HG03039 (cell line): ENCODE data around the gene TMEM132C.

Experiments used
- ATAC-seq: cut with Tn5 transposase; IDR thresholded peaks from one replicate; pipeline ENCODE4 v1.9.1; 2021; ENCODE audit warnings: mild to moderate bottlenecking, moderate library complexity; ENCODE audit not compliant: unreplicated experiment

The TMEM132C gene

DNA sequence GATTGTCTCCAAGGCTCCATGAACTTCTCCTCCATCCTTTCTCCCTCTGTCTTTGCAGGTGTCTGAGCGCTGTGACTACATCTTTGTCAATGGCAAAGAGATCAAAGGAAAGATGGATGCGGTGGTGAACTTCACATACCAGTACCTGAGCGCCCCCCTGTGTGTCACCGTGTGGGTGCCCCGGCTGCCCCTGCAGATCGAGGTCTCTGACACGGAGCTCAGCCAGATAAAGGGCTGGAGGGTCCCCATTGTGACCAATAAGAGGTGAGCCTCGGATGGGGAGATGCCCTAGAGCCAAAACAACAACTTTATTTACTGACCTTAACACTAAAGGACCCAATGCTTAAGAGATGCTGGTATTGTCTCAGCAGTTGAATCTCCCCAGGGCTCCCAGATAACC, 426.8 kb downstream of the TMEM132C start:
- no peak for ATAC-seq

DNA sequence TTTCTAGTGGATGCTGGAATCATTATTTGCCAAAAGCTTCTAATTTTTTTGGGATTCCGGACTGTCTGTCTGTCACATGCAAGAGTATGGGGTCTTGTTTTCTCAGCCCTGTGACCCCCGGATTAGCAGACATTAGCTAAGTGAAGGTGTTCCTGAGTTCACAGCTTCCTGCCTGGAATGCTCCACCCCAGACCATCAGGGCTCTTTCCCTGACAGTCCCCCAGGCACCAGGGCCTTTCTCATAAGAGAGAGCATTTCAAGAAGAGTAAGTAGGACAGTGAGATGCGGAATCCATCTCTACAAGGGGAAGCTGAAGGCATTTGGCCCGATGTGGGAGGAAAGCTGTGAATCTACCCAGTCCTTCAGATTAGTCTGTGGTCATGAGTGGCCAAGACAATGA, 427.5 kb downstream of the TMEM132C start:
- ATAC-seq, result no peak

DNA sequence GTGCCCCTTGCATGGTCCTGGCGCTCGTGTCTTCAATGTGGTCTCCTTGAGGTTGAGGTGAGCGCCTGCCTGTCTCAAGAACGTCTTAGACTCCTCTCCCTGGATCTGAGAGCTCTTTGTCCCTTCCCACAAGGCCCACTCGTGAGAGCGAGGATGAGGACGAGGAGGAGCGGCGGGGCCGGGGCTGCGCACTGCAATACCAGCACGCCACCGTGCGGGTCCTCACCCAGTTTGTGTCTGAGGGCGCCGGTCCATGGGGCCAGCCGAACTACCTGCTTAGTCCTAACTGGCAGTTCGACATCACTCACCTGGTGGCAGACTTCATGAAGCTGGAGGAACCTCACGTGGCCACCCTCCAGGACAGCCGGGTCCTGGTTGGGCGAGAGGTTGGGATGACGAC, 428.7 kb downstream of the TMEM132C start:
- ATAC-seq, result no peak

DNA sequence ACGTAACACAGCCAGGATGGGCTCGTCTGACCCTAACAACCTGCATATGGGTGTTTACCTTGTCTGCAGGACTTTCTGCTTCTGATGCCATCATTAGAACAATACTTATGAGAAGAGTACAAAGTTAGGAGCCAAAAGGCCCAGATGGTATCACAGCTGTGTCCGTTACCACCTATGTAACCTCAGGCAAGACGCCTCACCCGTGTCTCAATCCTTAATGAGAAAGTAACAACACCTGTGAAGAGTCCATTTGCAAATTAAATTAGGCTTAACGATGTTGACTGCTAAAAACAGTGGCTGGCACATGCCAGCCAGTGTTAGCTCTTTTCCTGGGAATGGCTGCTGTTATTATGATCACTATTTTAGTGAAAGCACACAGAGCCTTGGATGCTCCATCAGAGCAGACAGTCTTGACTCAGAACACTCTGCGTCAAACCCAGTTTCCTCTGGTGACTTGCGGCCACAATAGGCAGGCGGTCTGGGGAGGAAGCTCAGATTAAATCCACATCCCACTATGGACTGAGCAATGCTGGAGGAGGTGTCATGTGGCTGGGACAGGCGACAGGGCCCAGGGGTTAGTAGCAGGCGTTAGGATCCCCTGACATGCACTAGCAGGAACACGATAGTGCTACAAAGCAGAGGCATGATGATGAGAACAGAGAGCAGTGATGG, 431.5 kb downstream of the TMEM132C start:
- no peak for ATAC-seq

DNA sequence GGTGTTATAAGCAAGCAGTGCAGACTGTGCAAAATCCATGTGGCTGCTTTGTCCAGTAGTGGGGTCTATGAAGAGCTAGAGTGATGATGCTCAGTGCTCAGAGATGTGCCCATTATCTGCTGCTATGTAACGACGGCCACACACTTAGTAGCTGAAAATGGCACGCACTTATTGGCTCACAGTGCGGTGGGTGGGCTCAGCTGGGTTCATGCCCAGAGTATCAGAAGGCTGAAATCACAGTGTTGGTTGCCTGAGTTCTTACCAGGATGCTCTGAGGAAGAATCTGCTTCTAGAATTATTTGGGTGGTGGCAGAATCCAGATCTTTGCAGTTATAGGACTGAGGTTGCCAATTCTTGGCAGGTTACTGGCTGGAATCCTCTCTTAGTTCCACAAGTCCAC, 432.1 kb downstream of the TMEM132C start:
- no peak for ATAC-seq

DNA sequence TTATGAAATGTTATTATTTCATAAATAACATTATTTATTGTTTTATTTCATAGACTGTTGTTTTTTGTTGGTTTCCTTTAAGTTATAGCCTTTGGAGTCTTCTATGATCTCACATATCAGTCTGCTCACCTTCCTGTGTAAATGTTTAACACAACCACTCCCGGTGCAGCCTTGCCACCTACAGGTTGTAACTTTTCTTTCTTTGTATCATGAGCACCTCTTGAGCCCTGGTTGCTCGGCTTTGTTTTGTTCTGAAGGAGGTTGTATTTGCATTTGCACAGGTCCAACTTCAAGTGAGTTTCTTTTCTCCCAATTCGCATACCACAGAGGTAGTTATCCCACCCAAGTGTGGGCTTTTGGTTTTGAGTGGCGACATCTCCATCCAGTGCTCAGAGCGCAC, 435.4 kb downstream of the TMEM132C start:
- ATAC-seq, result no peak

DNA sequence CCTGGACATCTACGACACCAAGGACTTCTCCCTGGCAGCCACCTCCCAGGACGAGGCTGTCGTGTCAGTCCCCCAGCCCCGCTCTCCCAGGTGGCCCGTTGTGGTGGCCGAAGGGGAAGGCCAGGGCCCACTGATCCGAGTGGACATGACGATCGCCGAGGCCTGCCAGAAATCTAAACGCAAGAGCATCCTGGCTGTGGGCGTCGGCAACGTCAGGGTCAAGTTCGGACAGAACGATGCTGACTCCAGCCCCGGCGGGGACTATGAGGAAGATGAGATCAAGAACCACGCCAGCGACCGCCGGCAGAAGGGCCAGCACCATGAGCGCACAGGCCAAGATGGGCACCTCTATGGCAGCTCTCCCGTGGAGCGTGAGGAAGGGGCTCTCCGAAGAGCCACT, 438.2 kb downstream of the TMEM132C start:
- no peak for ATAC-seq

DNA sequence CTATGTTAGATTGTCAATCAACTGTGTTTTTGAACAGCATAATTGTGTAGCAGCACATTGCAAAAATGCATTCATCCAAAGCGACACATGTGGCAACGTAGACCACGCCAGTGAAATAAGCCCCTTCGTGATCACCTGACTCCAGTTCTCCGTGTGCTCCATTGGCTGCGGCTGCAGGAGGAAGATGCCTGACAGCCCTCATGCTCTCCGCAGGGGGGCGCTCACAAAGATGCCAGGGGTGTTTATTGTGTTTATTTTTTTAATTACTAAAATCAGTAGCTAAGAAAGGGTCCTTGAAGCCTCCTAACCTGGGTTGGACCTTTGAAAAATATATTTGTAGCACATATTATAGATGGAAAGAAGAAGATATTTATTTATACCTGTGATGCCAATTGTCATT, 440.5 kb downstream of the TMEM132C start:
- ATAC-seq, result no peak

DNA sequence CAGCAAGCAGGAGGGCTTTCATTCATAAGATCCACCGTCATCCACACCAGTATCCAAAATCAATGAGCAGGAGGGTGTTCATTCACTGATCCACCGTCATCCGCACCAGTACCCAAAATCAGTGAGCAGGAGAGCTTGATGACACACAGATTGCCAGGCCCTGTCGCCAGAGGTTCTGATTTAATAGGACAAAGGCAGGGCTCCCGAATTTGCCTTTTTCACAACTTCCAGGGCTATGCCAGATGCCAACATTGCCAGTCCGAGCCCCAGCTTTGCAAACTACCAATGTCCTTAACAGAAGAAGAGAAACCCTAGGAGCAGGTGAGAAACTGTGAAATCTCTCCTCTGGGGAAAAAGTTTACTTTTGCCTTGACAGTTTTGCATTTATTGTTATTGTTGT, 441.8 kb downstream of the TMEM132C start:
- no peak for ATAC-seq

DNA sequence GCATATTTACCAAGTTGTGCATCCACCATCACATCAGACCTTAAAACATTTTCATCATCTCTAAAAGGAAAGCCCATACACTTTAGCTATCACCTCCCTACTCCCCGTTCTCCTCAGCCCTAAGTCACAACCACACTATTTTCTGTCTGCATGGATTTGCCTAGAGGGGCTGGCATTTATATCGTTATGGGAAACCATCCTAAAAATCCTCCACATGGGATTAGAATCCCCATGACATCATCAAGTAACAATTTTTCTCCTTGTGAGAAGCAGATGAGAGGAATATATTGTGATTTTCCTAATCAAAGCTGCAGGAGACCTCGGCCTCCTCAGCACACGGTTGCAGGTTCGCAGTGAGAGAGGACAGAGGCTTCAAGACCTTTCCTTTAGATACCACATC, 442.7 kb downstream of the TMEM132C start:
- no peak for ATAC-seq

DNA sequence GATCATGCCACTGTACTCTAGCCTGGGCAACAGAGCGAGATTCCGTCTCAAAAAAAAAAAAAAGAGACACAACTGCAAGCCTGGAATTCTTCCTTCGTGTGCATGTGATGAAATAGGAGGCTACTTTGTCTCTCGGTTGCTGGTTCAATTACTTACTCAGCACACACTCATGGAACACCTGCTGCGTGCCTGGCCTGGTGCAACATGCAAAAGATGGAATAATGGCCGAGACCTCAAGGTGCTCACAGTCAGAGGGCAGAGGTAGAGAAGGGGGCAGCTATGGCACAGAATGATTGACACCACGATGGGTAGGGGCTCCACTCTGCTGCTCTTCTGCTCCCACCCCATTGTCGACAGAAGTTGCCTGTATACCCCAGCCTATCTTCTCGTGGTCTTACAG, 444.5 kb downstream of the TMEM132C start:
- ATAC-seq, result no peak

DNA sequence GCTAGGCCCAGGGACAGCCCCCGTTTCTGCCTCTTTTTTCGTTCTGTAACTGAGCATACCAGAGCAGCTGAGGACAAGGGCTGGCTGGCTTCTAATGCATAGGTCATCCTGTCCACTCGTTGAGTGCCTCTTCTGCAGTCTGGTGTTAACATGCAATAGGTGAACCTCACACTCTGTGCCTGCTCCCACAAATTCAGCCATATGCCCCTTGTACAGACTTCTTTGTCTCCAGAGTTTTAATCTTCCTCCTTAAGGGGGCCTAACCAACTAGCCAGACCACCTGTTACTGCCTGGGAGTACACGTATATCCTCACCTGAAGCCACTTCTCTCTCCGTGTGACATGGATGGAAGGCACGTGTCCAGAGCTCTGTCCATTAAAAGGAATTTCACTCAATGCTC, 445.7 kb downstream of the TMEM132C start:
- ATAC-seq, result no peak

DNA sequence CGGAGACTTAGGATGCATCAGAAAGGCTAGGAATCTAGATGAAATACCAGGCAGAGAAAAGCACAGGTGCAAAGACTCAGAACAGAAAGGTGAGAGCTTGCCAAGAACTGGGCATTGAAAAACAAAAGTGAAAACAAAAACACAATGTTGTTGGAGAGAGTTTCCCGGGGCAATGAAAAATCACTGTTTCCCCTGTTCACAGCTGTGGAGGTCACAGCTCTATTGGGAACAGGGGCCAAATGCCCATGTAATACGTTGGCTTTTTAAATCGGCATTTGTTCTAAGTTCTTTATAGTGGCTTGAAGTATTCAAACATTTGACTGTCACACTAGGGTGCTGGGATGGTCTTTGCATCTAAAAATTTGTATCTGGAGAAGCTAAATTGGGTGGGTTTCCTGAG, 448.5 kb downstream of the TMEM132C start:
- no peak for ATAC-seq

DNA sequence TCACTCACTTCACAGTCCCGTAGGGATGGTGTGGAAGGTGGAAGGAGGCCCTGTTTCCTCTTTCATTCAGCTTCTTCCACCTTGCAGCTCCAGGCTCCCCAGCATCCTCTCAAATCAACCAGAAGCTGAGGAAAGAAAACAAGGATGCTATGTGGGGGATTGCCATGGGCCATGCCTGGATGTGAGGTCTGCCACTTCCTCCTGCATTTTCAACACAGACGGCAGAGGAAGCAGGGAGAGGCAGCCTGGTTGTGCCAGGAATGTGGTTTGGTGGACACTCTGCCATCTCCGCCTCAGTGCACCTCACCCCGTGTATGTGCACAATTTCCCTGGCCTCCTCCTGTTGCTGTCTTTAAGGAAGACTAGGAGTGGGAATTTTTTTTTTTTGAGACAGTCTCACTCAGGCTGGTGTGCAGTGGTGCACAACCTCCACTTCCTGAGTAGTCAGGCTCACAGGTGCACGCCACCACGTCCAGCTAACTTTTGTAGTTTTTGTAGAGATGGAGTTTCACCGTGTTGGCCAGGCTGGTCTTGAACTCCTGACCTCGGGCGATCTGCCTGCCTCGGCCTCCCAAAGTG, 457.6 kb downstream of the TMEM132C start:
- no peak for ATAC-seq

DNA sequence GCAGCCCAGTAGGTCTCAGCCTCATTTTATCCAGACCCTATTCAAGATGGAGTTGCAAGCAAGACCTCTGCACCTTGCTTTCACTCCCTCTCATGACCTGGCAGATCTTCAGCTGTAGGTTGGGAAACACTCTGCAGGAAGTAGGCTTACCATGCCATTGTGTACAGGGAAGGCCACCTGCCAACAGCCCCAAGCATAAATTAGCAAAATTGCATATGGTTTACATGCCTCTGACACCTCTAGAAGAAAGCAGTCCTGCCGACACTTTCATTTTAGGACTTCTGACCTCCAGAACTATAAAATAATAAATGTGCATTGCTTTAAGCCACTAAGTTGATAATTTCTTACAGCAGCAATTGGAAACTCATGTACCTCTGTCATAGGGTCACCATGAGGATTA, 459.9 kb downstream of the TMEM132C start:
- no peak for ATAC-seq

DNA sequence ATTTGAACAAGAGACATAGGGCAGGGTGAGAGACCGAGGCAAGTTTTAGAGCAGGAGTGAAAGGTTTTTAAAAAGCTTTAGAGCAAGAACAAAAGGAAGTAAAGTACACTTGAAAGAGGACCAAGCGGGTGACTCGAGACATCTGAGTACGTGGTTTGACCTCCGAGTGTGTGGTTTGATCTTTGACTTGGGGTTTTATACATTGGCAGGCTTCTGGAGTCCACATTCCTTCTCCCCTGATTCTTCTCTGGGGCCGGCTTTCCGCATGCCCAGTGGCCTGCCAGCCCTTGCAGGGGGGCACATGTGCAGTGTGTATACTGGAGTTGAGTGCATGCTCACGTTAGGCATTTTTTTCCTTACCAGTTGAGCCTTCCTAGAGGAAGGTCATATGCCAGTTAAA, 460.5 kb downstream of the TMEM132C start:
- no peak for ATAC-seq

DNA sequence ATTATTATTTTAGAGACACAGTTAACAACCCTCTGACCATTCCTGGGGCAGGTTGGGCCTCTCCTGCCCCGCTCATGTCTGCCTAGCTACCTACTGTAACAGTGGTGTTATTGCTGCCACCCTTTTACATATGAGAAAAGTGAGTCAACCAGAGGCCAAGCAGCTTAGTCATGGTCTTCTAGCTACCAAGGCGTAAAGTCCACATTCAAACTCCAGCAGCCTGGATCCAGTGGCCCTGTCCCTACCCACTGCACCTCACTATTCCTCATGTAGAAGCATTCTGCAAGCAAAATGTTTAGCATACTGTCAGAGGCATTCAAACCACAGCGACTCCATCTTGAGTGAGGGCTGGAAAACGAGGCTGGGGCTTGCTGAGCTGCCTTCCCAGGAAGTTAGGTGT, 461.0 kb downstream of the TMEM132C start:
- no peak for ATAC-seq

DNA sequence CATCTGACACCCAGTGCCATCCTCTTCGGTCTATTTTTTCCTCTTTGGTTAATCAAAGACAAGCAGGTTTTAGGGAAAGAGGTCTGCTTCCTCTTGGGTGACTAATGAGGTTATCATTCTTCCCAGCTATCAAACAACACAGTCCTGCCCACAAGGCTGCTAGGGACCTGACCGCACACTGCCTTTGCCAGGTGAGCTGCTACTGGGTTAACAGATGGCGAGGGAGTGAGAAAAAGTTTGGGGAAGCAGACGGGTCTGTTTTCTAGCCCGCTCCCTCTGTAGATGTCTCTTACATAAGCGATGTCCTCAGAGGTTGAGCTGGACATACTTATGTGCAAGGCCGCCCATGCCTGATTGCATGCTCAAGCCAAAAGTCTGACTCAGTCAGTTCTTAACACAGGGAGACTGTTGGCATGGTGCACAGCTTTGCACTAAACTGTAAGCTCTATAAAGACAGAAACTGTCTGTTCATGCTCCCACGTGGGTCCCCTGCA, 462.7 kb downstream of the TMEM132C start:
- no peak for ATAC-seq

DNA sequence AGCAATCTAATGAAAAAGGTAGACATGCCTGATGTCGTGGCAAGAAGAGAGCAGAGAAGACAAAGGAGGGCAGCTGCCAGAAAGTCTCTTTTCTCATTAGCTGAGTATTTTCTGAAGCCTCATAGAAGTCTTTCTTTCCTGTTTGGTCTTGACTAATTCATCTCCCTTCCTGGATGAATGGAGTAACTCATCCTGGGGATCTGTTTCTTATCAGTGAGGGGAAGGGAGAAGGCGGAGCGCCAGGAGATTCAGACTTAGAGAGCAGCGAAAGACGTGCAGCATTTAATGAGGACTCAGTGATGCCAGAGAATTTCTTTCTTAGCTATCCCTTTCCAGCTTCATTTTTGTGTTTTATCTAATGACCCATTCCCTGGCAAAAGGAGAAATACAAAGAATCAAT, 467.4 kb downstream of the TMEM132C start:
- no peak for ATAC-seq

DNA sequence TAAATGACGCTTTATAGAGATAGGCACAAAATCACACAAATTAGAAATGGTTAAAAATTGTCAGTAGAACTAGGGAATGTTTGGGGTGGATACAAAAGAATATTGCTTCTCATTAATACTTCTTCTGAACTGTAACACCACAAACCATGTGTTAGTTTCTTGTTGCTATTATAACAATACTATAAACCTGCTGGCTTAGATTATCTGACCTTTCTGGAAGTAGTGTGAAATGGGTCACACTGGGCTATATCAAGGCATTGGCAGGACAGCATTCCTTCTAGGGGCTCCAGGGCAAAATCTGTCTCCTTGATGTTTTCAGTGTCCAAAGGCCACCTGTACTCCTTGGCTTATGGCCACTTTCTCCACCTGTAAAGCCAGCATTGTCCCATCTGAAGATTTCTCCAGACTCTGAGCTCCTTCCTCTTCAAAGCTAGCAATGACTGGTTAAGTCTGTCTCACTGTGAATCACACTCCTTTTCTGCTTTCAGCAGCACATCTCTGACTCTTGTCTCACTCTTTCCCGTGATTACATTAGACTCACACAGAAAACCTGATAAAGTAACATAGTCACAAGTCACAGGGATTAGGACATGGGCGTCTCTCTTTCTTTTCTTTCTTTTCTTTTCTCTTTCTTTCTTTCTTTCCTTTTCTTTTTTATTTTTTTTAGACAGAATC, 470.5 kb downstream of the TMEM132C start:
- ATAC-seq, result no peak

DNA sequence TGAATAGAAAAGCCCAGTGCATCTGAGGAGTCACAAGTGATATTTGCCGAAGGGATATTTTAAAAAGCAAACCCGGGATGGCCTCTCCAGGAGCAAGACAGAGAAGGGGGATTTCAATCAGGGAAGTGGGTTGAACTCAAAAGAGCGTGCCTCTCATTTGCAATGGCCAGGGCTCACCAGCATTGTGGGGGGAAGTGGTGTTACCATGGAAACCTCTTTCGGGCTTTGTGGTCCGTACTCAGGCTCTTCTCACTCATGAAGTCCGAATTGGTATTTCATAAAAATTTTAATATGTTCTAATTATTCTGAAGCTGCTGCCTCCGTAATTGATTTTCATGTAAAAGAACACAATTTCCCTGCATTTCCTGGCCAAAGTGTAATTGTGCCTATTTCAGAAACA, 476.9 kb downstream of the TMEM132C start:
- ATAC-seq, result no peak
